NT2/D1 (cell line): Measurements from ENCODE around the gene NFRKB.

Source experiments
- SUZ12 ChIP-seq: IDR thresholded peaks from 2 replicates; pipeline ENCODE4 v1.6.1; 2011; ENCODE audit not compliant: insufficient read length, insufficient read depth; ENCODE audit errors: extremely low read depth
- YY1 ChIP-seq: IDR thresholded peaks from 2 replicates; pipeline ENCODE4 v1.6.1; 2011; ENCODE audit not compliant: insufficient read length, insufficient read depth
- ZNF274 ChIP-seq: IDR thresholded peaks from 2 replicates; pipeline ENCODE4 v1.6.1; 2011; ENCODE audit warnings: mild to moderate bottlenecking, low read depth, low read length

DNA sequence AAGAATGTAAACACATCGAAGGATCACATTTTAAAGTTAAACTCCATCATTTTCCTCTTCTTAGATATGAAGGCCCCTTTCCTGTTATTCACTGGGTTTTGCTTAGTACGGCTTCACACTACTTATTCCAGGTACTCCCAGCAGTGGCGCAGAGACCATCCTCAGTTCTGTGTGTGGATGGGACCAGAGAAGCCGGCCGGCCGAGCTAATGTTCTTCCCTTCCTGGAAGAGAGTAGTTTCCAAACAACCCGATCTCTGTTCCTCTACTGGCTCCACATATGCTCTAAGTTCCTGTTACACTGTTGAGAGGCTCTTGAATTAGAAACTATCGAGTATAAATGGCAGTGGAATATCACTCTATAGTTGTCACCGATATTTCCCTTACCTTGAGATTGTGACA lies 684 bp upstream of the NFRKB start:
- TF ChIP-seq SUZ12, result no peak
- TF ChIP-seq ZNF274, result no peak
- no peak for TF ChIP-seq YY1
